Astrocyte (in vitro differentiated cells and primary cell): ENCODE data around the gene HOXD10. TPM values are rescaled to one million over a fixed set of nuclear protein-coding genes. Genes with fewer than 3 reads are reported as not detected.

Source experiments
- DNase-seq: peaks from one replicate; pipeline ENCODE4 v3.0.0-alpha.2; 2010; ENCODE audit warnings: low read depth
- FAIRE-seq: peaks from 2 replicates; lab custom pipeline; 2011; peaks lifted over from hg19 to GRCh38; lab: Jason Lieb, UNC
- H2AFZ ChIP-seq: 2 replicates; pipeline ENCODE4 v1.6.0; 2012; ENCODE audit warnings: low read depth, low read length, inconsistent platforms
- H3K27ac ChIP-seq: 2 replicates; pipeline ENCODE4 v1.5.1; 2011; ENCODE audit warnings: low read depth, low read length, inconsistent platforms
- H3K27me3 ChIP-seq: 2 replicates; pipeline ENCODE4 v1.6.0; 2011; ENCODE audit warnings: low read length, inconsistent platforms; ENCODE audit not compliant: insufficient read depth
- H3K36me3 ChIP-seq: 2 replicates; pipeline ENCODE4 v1.5.1; 2011; ENCODE audit warnings: low read length, inconsistent platforms; ENCODE audit not compliant: insufficient read depth
- H3K4me1 ChIP-seq: 2 replicates; pipeline ENCODE4 v1.5.1; 2011; ENCODE audit warnings: low read length, inconsistent platforms; ENCODE audit not compliant: insufficient read depth
- H3K4me2 ChIP-seq: 2 replicates; pipeline ENCODE4 v1.6.0; 2012; ENCODE audit warnings: low read length, inconsistent platforms
- H3K4me3 ChIP-seq: 2 replicates; pipeline ENCODE4 v1.5.1; 2011; ENCODE audit warnings: low read depth, mild to moderate bottlenecking, low read length, inconsistent platforms; ENCODE audit not compliant: insufficient read depth
- H3K79me2 ChIP-seq: 2 replicates; pipeline ENCODE4 v1.6.0; 2012; ENCODE audit warnings: mild to moderate bottlenecking, low read length, inconsistent platforms; ENCODE audit not compliant: insufficient read depth
- H3K9ac ChIP-seq: 2 replicates; pipeline ENCODE4 v1.6.0; 2012; ENCODE audit warnings: mild to moderate bottlenecking, low read length, inconsistent platforms
- H3K9me3 ChIP-seq: 2 replicates; pipeline ENCODE4 v1.5.1; 2012; ENCODE audit warnings: low read depth, mild to moderate bottlenecking, low read length, inconsistent platforms; ENCODE audit not compliant: insufficient read depth
- H4K20me1 ChIP-seq: 2 replicates; pipeline ENCODE4 v1.6.0; 2012; ENCODE audit warnings: low read length, inconsistent platforms; ENCODE audit not compliant: insufficient read depth
- H3K27ac Mint-ChIP-seq: one replicate; pipeline ENCODE4 v1.8.0; 2021; ENCODE audit warnings: mild to moderate bottlenecking, mixed read lengths; ENCODE audit not compliant: unreplicated experiment
- H3K27me3 Mint-ChIP-seq: one replicate; pipeline ENCODE4 v1.8.0; 2021; ENCODE audit warnings: low read depth, mixed read lengths; ENCODE audit not compliant: unreplicated experiment
- H3K36me3 Mint-ChIP-seq: one replicate; pipeline ENCODE4 v1.8.0; 2021; ENCODE audit warnings: low read depth, mixed read lengths; ENCODE audit not compliant: unreplicated experiment
- H3K4me1 Mint-ChIP-seq: one replicate; pipeline ENCODE4 v1.8.0; 2021; ENCODE audit warnings: low read depth, mixed read lengths; ENCODE audit not compliant: unreplicated experiment
- H3K4me3 Mint-ChIP-seq: one replicate; pipeline ENCODE4 v1.8.0; 2021; ENCODE audit warnings: mild to moderate bottlenecking, moderate library complexity, mixed read lengths; ENCODE audit not compliant: unreplicated experiment
- H3K9me3 Mint-ChIP-seq: one replicate; pipeline ENCODE4 v1.8.0; 2021; ENCODE audit warnings: mild to moderate bottlenecking, mixed read lengths; ENCODE audit not compliant: unreplicated experiment
- EZH2 ChIP-seq: IDR thresholded peaks from 2 replicates; pipeline ENCODE4 v1.6.1; 2012; ENCODE audit warnings: mild to moderate bottlenecking, low read length, inconsistent platforms; ENCODE audit not compliant: insufficient read depth
- total RNA-seq: library from RNA; stranded (reverse); gene quantifications from 2 replicates; pipeline ENCODE4 v1.2.1, GENCODE V29; 2021
- TF ChIP-seq, protein P1 (sequence below): IDR thresholded peaks from 2 replicates; pipeline ENCODE4 v1.5.1; 2011; ENCODE audit warnings: low read depth, mild to moderate bottlenecking, inconsistent platforms, low read length, moderate library complexity; ENCODE audit not compliant: insufficient read depth

Gene HOXD10
- total RNA-seq, 1 donor from 2014 or later, result not detected

DNA sequence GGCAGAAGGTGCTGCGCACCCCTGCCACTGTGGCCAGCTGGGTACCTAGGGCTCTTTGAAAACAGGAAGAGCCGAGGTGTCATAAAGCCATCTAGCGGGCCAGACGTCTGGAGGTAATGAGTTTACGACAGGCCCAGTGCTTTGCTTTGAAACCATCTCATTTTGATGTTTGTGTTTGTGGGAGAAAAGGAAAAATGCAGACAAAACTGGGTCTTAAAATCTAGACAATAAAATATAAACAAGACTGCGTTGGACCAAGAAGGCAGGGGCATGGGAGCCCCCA, 9.1 kb downstream of the HOXD10 start:
- Histone ChIP-seq H3K27ac (no peak overlapping the region), H3K27me3 (peaks cover 91% of the 10 kb centered on the region), H3K9ac (no peak overlapping the region), H4K20me1 (no peaks in the 10 kb centered on the region), H3K4me3 (no peak overlapping the region), H3K9me3 (no peaks in the 10 kb centered on the region), H3K79me2 (no peaks in the 10 kb centered on the region), H3K4me2 (no peak overlapping the region), H2AFZ (no peak overlapping the region), H3K4me1 (peaks cover 8% of the 10 kb centered on the region), H3K36me3 (no peaks in the 10 kb centered on the region)
- no peak overlapping the region for H3K27ac Mint-ChIP-seq
- H3K4me1 Mint-ChIP-seq, result peaks cover 3% of the 10 kb centered on the region
- H3K9me3 Mint-ChIP-seq, result peaks cover 17% of the 10 kb centered on the region
- DNase-seq (no peak), FAIRE-seq (no peak)
- H3K27me3 Mint-ChIP-seq, result peaks cover 65% of the 10 kb centered on the region
- no peaks in the 10 kb centered on the region for H3K36me3 Mint-ChIP-seq
- H3K4me3 Mint-ChIP-seq, result no peak overlapping the region
- TF ChIP-seq, protein P1, sequence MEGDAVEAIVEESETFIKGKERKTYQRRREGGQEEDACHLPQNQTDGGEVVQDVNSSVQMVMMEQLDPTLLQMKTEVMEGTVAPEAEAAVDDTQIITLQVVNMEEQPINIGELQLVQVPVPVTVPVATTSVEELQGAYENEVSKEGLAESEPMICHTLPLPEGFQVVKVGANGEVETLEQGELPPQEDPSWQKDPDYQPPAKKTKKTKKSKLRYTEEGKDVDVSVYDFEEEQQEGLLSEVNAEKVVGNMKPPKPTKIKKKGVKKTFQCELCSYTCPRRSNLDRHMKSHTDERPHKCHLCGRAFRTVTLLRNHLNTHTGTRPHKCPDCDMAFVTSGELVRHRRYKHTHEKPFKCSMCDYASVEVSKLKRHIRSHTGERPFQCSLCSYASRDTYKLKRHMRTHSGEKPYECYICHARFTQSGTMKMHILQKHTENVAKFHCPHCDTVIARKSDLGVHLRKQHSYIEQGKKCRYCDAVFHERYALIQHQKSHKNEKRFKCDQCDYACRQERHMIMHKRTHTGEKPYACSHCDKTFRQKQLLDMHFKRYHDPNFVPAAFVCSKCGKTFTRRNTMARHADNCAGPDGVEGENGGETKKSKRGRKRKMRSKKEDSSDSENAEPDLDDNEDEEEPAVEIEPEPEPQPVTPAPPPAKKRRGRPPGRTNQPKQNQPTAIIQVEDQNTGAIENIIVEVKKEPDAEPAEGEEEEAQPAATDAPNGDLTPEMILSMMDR, result no peak
- TF ChIP-seq EZH2, result no peak

- Histone ChIP-seq H3K27me3 (peaks cover 91% of the 10 kb centered on the region), H3K4me3 (no peak overlapping the region), H2AFZ (no peak overlapping the region), H3K9ac (no peak overlapping the region), H3K4me2 (no peak overlapping the region), H3K79me2 (no peaks in the 10 kb centered on the region), H4K20me1 (no peaks in the 10 kb centered on the region), H3K36me3 (no peaks in the 10 kb centered on the region), H3K4me1 (peaks cover 8% of the 10 kb centered on the region), H3K9me3 (no peaks in the 10 kb centered on the region), H3K27ac (no peak overlapping the region)
- DNase-seq, result no peak
- Mint-ChIP-seq H3K4me1 (peaks cover 3% of the 10 kb centered on the region), H3K36me3 (no peaks in the 10 kb centered on the region), H3K27ac (no peak overlapping the region), H3K9me3 (peaks cover 16% of the 10 kb centered on the region), H3K27me3 (peaks cover 72% of the 10 kb centered on the region), H3K4me3 (no peak overlapping the region)
- no peak for TF ChIP-seq EZH2
- TF ChIP-seq, protein P1, result peak; percentile 92
- FAIRE-seq, result peak; percentile 45
Observed at GRCh38 chr2:176126929-176127773, 10.6 kb downstream of the HOXD10 start.

DNA sequence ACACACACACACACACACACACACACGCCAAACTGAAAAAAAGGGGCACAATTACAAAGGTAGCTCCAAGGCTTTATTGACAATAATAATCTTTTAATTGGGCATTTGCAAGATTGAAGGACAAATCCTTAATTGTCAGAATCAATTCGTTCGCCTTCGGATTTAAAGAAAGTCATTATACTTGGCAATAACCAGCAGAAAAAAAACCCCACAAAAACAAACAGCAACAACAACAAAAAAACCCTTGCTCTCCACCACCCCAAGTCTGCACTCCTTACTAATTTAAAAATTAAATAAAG, 11.1 kb downstream of the HOXD10 start:
- H4K20me1 ChIP-seq, result no peaks in the 10 kb centered on the region
- Mint-ChIP-seq H3K4me3 (no peak overlapping the region), H3K4me1 (peaks cover 3% of the 10 kb centered on the region), H3K27me3 (peaks cover 76% of the 10 kb centered on the region), H3K36me3 (no peaks in the 10 kb centered on the region), H3K9me3 (peaks cover 19% of the 10 kb centered on the region), H3K27ac (peak overlapping the region; percentile 74)
- H3K9me3 ChIP-seq, result no peaks in the 10 kb centered on the region
- H2AFZ ChIP-seq, result no peak overlapping the region
- H3K27ac ChIP-seq, result no peak overlapping the region
- no peak overlapping the region for H3K4me2 ChIP-seq
- H3K4me3 ChIP-seq, result no peak overlapping the region
- DNase-seq (no peak), FAIRE-seq (no peak)
- H3K79me2 ChIP-seq, result no peaks in the 10 kb centered on the region
- H3K36me3 ChIP-seq, result no peaks in the 10 kb centered on the region
- peaks cover 91% of the 10 kb centered on the region for H3K27me3 ChIP-seq
- H3K9ac ChIP-seq, result no peak overlapping the region
- H3K4me1 ChIP-seq, result peaks cover 4% of the 10 kb centered on the region
- TF ChIP-seq, protein P1, result no peak
- TF ChIP-seq EZH2, result no peak
